HepG2 (cell line): Measurements from ENCODE around the gene SLC2A6. TPM values are rescaled to one million over a fixed set of nuclear protein-coding genes. Genes with fewer than 3 reads are reported as not detected.

ENCODE experiments used
- ATAC-seq: fragments of 200-7000 bp; cut with Tn5 transposase; 3 replicates; pipeline ENCODE4 v1.9.1; 2020; ENCODE audit warnings: mild to moderate bottlenecking, moderate library complexity
- BruUV-seq: library from RNA; stranded (reverse); fragments of 400-500 nt; replicated peaks from 2 replicates; lab custom pipeline; 2021; lab: Mats Ljungman, UMichigan
- CTCF ChIA-PET: fragments of 300-600 bp; formaldehyde crosslinking; extraction: SDS; loops from one replicate; lab custom pipeline; 2021; ENCODE audit warnings: low total read pairs, inconsistent platforms, low intra/inter-chr PET ratio; lab: Yijun Ruan, JAX
- POLR2A ChIA-PET: fragments of 350-600 bp; sonication (Branson Sonifier 250); formaldehyde crosslinking; loops from one replicate; lab custom pipeline; 2020; ENCODE audit warnings: antibody characterized with exemption, inconsistent platforms; lab: Yijun Ruan, JAX
- DNase-seq: peaks from one replicate; pipeline ENCODE4 v3.0.0-alpha.2; 2015; ENCODE audit warnings: low spot score
- FAIRE-seq: peaks from 3 replicates; lab custom pipeline; 2011; peaks lifted over from hg19 to GRCh38; lab: Jason Lieb, UNC
- H2AFZ ChIP-seq: one replicate; pipeline ENCODE4 v1.6.1; 2011; ENCODE audit warnings: low read length, inconsistent platforms
- H3K27ac ChIP-seq: fragments of 300-600 bp; 3 replicates; pipeline ENCODE4 v1.8.0; 2011; ENCODE audit warnings: mixed run types, mild to moderate bottlenecking, mixed read lengths, low read length, inconsistent platforms; ENCODE audit not compliant: insufficient read depth; ENCODE audit errors: extremely low read length
- H3K27me3 ChIP-seq, 2 experiments: fragments of 200-600 bp in 1 of 2; 2 replicates in 1 of 2; 3 replicates in 1 of 2; pipeline versions ENCODE4 v1.6.0 to v1.8.0; 2011; ENCODE audit warnings: low read length in 2 of 2, mild to moderate bottlenecking in 2 of 2, moderate library complexity in 2 of 2, inconsistent platforms in 1 of 2; ENCODE audit not compliant: insufficient read depth in 2 of 2, control insufficient read depth in 1 of 2
- H3K36me3 ChIP-seq, 2 experiments: fragments of 200-600 bp in 1 of 2; replicated peaks in 1 of 2; 2 replicates in 1 of 2; 3 replicates in 1 of 2; pipeline versions ENCODE4 v1.5.1 to v1.8.0; 2011; ENCODE audit warnings: low read length in 2 of 2, inconsistent platforms in 1 of 2; ENCODE audit not compliant: insufficient read depth in 2 of 2, control insufficient read depth in 1 of 2
- H3K4me1 ChIP-seq: 2 replicates; pipeline ENCODE4 v1.5.1; 2012; ENCODE audit warnings: low read length, inconsistent platforms; ENCODE audit not compliant: insufficient read depth
- H3K4me2 ChIP-seq: 2 replicates; pipeline ENCODE4 v1.6.0; 2011; ENCODE audit warnings: low read depth, low read length, inconsistent platforms
- H3K4me3 ChIP-seq, 3 experiments: fragments of 200-600 bp in 1 of 3; sonication (generic), shearing (Covaris generic) in 1 of 3; replicated peaks in 1 of 3; 2 replicates each; pipeline ENCODE4 v1.5.1; 2011 to 2016; ENCODE audit warnings: low read length in 3 of 3, inconsistent platforms in 2 of 3, low read depth in 2 of 3, mild to moderate bottlenecking in 2 of 3, control low read depth in 1 of 3, mixed read lengths in 1 of 3; ENCODE audit not compliant: insufficient read depth in 1 of 3
- H3K79me2 ChIP-seq: one replicate; pipeline ENCODE4 v1.6.1; 2011; ENCODE audit warnings: low read length, inconsistent platforms; ENCODE audit not compliant: insufficient read depth
- H3K9ac ChIP-seq: 2 replicates; pipeline ENCODE4 v1.6.0; 2011; ENCODE audit warnings: mild to moderate bottlenecking, low read depth, low read length, inconsistent platforms; ENCODE audit not compliant: insufficient read depth
- H3K9me3 ChIP-seq: 2 replicates; pipeline ENCODE4 v1.5.1; 2012; ENCODE audit warnings: mild to moderate bottlenecking, low read length
- H4K20me1 ChIP-seq: 2 replicates; pipeline ENCODE4 v1.6.0; 2011; ENCODE audit warnings: inconsistent platforms, mild to moderate bottlenecking, low read length, moderate library complexity; ENCODE audit not compliant: insufficient read depth
- ATF1 ChIP-seq: IDR thresholded peaks from 2 replicates; pipeline ENCODE4 v1.6.1; 2016; ENCODE audit warnings: mild to moderate bottlenecking, control low read depth
- CENPT ChIP-seq: sonication (generic); formaldehyde crosslinking; IDR thresholded peaks from 2 replicates; pipeline ENCODE4 v1.8.0; 2022; ENCODE audit warnings: low read depth, mild to moderate bottlenecking, moderate library complexity, missing genetic modification reagents
- MAZ ChIP-seq, 2 experiments: sonication (generic) in 1 of 2; formaldehyde crosslinking in 1 of 2; IDR thresholded peaks; 2 replicates each; pipeline versions ENCODE4 v1.5.0 to v1.6.1; 2012 to 2020; ENCODE audit warnings: low read depth in 2 of 2, mild to moderate bottlenecking in 2 of 2, borderline replicate concordance in 1 of 2, improper control_type of control experiment in 1 of 2, low read length in 1 of 2, missing genetic modification reagents in 1 of 2, moderate library complexity in 1 of 2
- MLLT10 ChIP-seq: sonication (generic); formaldehyde crosslinking; IDR thresholded peaks from 2 replicates; pipeline ENCODE4 v1.4.0; 2020; ENCODE audit warnings: missing genetic modification reagents
- NCOR1 ChIP-seq: fragments of 200-600 bp; sonication (generic); IDR thresholded peaks from 2 replicates; pipeline ENCODE4 v1.7.0; 2017; ENCODE audit warnings: antibody characterized with exemption, low read length, borderline replicate concordance
- NFATC3 ChIP-seq: sonication (generic); formaldehyde crosslinking; IDR thresholded peaks from 2 replicates; pipeline ENCODE4 v1.5.1; 2020; ENCODE audit warnings: mild to moderate bottlenecking, missing genetic modification reagents
- SCMH1 ChIP-seq: sonication (generic); formaldehyde crosslinking; IDR thresholded peaks from 2 replicates; pipeline ENCODE4 v1.9.0; 2021; ENCODE audit warnings: missing genetic modification reagents, mild to moderate bottlenecking, borderline replicate concordance
- TEAD2 ChIP-seq: sonication (generic); formaldehyde crosslinking; IDR thresholded peaks from 2 replicates; pipeline ENCODE4 v1.9.0; 2021; ENCODE audit warnings: missing genetic modification reagents
- ZNF333 ChIP-seq: sonication (generic); formaldehyde crosslinking; IDR thresholded peaks from 2 replicates; pipeline ENCODE4 v1.4.0; 2020; ENCODE audit warnings: mild to moderate bottlenecking, missing genetic modification reagents, borderline replicate concordance
- ZNF569 ChIP-seq: sonication (generic); formaldehyde crosslinking; IDR thresholded peaks from 2 replicates; pipeline ENCODE4 v1.5.0; 2020; ENCODE audit warnings: mild to moderate bottlenecking, missing genetic modification reagents, moderate library complexity, borderline replicate concordance
- ZNF775 ChIP-seq: sonication (generic); formaldehyde crosslinking; IDR thresholded peaks from 2 replicates; pipeline ENCODE4 v1.4.0; 2020; ENCODE audit warnings: missing genetic modification reagents, mild to moderate bottlenecking, moderate library complexity, borderline replicate concordance
- ZSCAN22 ChIP-seq: sonication (generic); formaldehyde crosslinking; IDR thresholded peaks from 2 replicates; pipeline ENCODE4 v1.4.0; 2020; ENCODE audit warnings: mild to moderate bottlenecking, missing genetic modification reagents
- WGBS: methylation state at CpG from one replicate; pipeline ENCODE4 v1.1.6; 2017; ENCODE audit warnings: low lambda C conversion rate; 5-methylcytosine and 5-hydroxymethylcytosine counted together
- in situ Hi-C: cut with HindIII; loops from 2 replicates; pipeline ENCODE4 v1.10.0; 2017; ENCODE audit warnings: low pct_unique_long_range_greater_than_20kb; ENCODE audit not compliant: extremely low pct_ligation_motif_present
- intact Hi-C: fragments of 100-400 bp; cut with micrococcal nuclease; formaldehyde crosslinking; loops from one replicate; pipeline ENCODE4 v1.10.0; 2022; ENCODE audit not compliant: unreplicated experiment
- polyA plus RNA-seq, 8 experiments: library from polyadenylated mRNA; depleted of rRNA in 3 of 8; stranded (reverse) in 7 of 8; unstranded in 1 of 8; fragments of >200 nt; fragmentation: Illumina TruSeq in 4 of 8; extraction: Trizol in 4 of 8; gene quantifications; 2 replicates each; pipeline versions ENCODE4 v1.2.1 to v1.2.3, GENCODE V29; 2011 to 2016; ENCODE audit warnings: low read depth in 4 of 8, missing spikeins in 1 of 8, mixed read lengths in 1 of 8; ENCODE audit not compliant: insufficient read depth in 1 of 8
- total RNA-seq, 5 experiments: library from RNA; depleted of rRNA; stranded (reverse); fragments of >200 nt; fragmentation: Illumina TruSeq; extraction: Trizol; gene quantifications; 2 replicates each; pipeline ENCODE4 v1.2.3, GENCODE V29; 2016; ENCODE audit warnings: low read depth in 1 of 5
- TF ChIP-seq, protein P1 (sequence below): sonication (generic); formaldehyde crosslinking; IDR thresholded peaks from 2 replicates; pipeline ENCODE4 v1.5.0; 2020; ENCODE audit warnings: mild to moderate bottlenecking, low read depth, missing genetic modification reagents, borderline replicate concordance
- TF ChIP-seq, protein P2 (sequence below): sonication (generic); formaldehyde crosslinking; IDR thresholded peaks from 2 replicates; pipeline ENCODE4 v1.5.0; 2020; ENCODE audit warnings: missing genetic modification reagents
- TF ChIP-seq, protein P3 (sequence below): sonication (generic); formaldehyde crosslinking; IDR thresholded peaks from 2 replicates; pipeline ENCODE4 v1.4.0; 2020; ENCODE audit warnings: missing genetic modification reagents
- TF ChIP-seq, protein P4 (sequence below): IDR thresholded peaks from 2 replicates; pipeline ENCODE4 v1.6.1; 2016; ENCODE audit warnings: missing compliant biosample characterization, missing genetic modification reagents, borderline replicate concordance
- TF ChIP-seq, protein P5 (sequence below): IDR thresholded peaks from 2 replicates; pipeline ENCODE4 v1.6.1; 2012; ENCODE audit warnings: inconsistent platforms

SLC2A6 gene
- total and polyA plus RNA-seq, 2 of the 13 experiments (the other 11 are each of a cell fraction or from before 2014, with no cell fraction given) = 4.1 to 15.0 TPM

DNA sequence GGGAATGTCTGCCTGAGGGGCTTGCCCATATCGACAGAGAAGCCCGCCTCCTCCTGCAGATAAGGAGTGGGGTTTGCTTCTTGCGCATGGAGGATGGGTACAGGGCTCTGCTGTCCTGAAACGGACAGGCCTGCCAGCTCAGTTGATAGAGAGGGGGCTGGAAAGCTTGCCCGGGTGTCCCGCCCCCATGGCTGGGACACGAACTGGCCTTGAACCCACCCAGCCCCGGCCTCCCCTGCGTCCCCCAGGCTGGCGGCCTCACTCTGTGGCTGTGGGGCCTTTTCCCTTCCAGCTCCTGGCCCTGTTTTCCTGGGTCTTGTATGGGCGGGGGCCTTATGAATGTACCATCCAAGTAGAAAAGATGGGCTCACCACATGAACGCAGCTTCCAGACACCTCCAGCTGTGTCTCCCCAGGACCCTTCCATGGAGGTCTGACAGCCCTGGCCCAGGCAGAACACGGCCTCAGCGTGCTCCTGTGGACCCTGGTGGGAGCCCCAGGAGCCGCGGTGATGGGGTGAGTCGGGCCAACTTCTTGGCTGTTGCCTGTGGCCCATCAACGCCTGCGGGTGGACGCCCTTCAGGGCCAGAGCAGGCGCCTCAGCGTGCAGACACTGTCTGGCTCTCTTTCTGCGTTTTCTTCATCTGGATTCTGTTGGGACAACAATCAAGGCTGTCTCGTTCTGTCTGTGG, 15.9 kb upstream of the SLC2A6 start (continued):
- TF ChIP-seq, protein P1, sequence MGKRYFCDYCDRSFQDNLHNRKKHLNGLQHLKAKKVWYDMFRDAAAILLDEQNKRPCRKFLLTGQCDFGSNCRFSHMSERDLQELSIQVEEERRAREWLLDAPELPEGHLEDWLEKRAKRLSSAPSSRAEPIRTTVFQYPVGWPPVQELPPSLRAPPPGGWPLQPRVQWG (CRISPR knock-in tag) = no peak
- TF ChIP-seq, protein P2, sequence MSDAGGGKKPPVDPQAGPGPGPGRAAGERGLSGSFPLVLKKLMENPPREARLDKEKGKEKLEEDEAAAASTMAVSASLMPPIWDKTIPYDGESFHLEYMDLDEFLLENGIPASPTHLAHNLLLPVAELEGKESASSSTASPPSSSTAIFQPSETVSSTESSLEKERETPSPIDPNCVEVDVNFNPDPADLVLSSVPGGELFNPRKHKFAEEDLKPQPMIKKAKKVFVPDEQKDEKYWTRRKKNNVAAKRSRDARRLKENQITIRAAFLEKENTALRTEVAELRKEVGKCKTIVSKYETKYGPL (CRISPR knock-in tag) = no peak
- TF ChIP-seq MAZ (IDR thresholded peaks at IDR 0.05; ENCODE audit: borderline replicate concordance, low read depth, low read length) (no peak), MAZ (CRISPR knock-in tag; IDR thresholded peaks at IDR 0.05; ENCODE audit: low read depth) (no peak)

DNA sequence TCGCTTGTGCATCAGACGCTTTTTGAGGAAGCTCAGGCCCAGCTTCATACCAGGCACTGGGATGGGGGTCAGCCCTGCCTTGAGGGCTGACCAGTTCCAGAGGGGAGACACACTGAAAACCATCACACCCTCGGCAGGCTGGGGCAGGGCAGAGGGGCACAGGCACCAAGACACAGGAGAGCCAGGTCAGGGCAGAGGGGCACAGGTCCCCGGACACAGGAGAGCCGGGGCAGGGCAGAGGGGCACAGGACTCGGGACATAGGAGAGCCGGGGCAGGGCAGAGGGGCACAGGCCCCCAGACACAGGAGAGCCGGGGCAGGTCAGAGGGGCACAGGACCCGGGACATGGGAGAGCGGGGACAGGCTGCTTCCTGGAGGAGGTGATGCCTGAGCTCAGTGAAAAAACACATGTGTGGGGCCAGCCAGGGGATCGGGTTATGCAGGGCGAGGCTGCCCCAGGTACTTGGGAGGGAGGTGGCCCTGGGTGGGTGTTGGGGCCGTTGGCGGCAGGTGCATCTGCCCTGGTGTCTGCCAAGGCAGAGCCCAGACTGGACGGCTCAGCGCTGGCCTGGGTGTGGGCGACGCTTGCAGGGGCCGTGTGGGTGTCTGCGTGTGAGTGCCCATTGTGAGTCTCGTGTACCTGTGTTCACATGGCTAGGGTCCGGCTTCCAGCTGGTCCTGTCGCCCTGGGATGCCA, 15.1 kb upstream of the SLC2A6 start:
- Histone ChIP-seq H3K27ac (no peak overlapping the region), H3K27me3 (peaks cover 15 to 73% of the 10 kb centered on the region in 2 experiments), H3K9me3 (no peaks in the 10 kb centered on the region), H3K36me3 (no peaks in the 10 kb centered on the region), H4K20me1 (no peaks in the 10 kb centered on the region), H3K4me3 (no peak overlapping the region), H3K4me1 (peaks cover 78% of the 10 kb centered on the region), H3K4me2 (no peak overlapping the region), H2AFZ (no peak overlapping the region), H3K79me2 (no peaks in the 10 kb centered on the region), H3K9ac (no peak overlapping the region)
- ChIA-PET CTCF (no interaction called here), POLR2A (interaction anchor here (1.3 kb wide), 1 partner anchor 146 kb away, joined by 3 read pairs; the partner anchor contains the start of genes MED22 and RPL7A)
- intact Hi-C loops (no loop called here), in situ Hi-C loops (no loop called here)
- no peak for DNase-seq
- BruUV-seq = no TSS peak
- 28% methylated on average over 11 of the region's 23 CpGs for WGBS
- FAIRE-seq = no peak
- ATAC-seq = no peak
- TF ChIP-seq ATF1 (no peak), ZSCAN22 (no peak), NCOR1 (no peak), ZNF569 (CRISPR knock-in tag) (no peak), ZNF333 (no peak), ZNF775 (no peak), TEAD2 (CRISPR knock-in tag) (no peak), CENPT (CRISPR knock-in tag) (no peak), NFATC3 (CRISPR knock-in tag) (no peak), MLLT10 (CRISPR knock-in tag) (no peak), SCMH1 (CRISPR knock-in tag) (no peak)
- TF ChIP-seq, protein P3, sequence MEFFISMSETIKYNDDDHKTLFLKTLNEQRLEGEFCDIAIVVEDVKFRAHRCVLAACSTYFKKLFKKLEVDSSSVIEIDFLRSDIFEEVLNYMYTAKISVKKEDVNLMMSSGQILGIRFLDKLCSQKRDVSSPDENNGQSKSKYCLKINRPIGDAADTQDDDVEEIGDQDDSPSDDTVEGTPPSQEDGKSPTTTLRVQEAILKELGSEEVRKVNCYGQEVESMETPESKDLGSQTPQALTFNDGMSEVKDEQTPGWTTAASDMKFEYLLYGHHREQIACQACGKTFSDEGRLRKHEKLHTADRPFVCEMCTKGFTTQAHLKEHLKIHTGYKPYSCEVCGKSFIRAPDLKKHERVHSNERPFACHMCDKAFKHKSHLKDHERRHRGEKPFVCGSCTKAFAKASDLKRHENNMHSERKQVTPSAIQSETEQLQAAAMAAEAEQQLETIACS = no peak
- TF ChIP-seq, protein P4, sequence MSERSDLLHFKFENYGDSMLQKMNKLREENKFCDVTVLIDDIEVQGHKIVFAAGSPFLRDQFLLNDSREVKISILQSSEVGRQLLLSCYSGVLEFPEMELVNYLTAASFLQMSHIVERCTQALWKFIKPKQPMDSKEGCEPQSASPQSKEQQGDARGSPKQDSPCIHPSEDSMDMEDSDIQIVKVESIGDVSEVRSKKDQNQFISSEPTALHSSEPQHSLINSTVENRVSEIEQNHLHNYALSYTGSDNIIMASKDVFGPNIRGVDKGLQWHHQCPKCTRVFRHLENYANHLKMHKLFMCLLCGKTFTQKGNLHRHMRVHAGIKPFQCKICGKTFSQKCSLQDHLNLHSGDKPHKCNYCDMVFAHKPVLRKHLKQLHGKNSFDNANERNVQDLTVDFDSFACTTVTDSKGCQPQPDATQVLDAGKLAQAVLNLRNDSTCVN (CRISPR knock-in tag) = no peak
- TF ChIP-seq, protein P5, sequence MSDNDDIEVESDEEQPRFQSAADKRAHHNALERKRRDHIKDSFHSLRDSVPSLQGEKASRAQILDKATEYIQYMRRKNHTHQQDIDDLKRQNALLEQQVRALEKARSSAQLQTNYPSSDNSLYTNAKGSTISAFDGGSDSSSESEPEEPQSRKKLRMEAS = no peak
